ENCODE results near the gene CACNA1A. TPM values are rescaled to one million over a fixed set of nuclear protein-coding genes. Genes with fewer than 3 reads are reported as not detected.
"Not testable (repeated sequence)": the region's sequence is repeated elsewhere in the genome, so short reads cannot be mapped to it uniquely, and the experiment has no call there.

The CACNA1A gene
- total RNA-seq, 2 experiments from 2014 or later = 1.4 to 2.1 TPM

GRCh38 chr19:13277104-13277809, 229.0 kb downstream of the CACNA1A start:
- CTCF ChIA-PET = interaction anchor here (0.6 to 7.0 kb wide), 44 partner anchors 9 to 1810 kb away, joined by 3 to 91 read pairs (median 4); no protein-coding TSS in a partner anchor
- DNase-seq (peak; percentile 78), ATAC-seq (peak; percentile 90)
- Mint-ChIP-seq H3K4me3 (peak overlapping the region; percentile 40), H3K27me3 (no peaks in the 10 kb centered on the region), H3K9me3 (ENCODE audit: low read depth) (no peaks in the 10 kb centered on the region), H3K27ac (peak overlapping the region; percentile 88), H3K4me1 (peaks cover 31% of the 10 kb centered on the region), H3K36me3 (no peaks in the 10 kb centered on the region)

DNA sequence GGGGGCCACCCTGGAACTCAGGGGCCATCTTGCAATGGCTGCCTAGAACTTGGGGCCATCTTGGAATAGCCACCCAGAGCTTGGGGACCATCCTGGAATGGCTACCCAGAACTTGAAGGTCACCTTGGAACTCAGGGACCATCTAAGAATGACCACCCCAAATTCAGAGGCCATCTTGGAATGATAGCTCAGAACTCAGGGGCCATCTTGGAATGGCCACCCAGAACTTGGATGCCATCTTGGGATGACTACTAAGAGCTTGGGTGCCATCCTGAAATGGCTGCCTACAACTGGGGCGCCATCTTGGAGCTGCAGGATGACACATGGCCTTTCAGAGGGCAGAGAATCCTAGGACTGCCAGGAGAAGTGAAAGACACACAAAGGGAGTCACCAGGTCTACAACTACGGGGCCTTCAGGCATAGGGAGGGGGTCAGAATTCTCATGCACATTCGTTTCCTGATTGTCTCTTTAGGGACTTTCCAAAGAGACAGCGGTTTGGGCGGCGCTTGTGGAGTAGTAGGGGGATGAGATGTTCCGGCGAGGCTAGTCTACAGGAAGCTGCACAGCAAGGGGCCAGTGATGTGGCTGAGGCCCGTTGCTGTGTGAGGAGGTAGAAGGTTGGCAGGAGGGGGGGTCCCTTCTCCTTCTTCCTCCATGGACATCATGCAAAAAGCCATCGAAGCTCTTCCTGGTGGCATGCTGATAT, 231.1 kb downstream of the CACNA1A start:
- CTCF ChIA-PET = interaction anchor here (0.8 to 7.0 kb wide), 5 partner anchors 13 to 313 kb away, joined by 3 to 91 read pairs (median 4); no protein-coding TSS in a partner anchor
- no peaks in the 10 kb centered on the region for H3K9me3 Mint-ChIP-seq (ENCODE audit: low read depth)
- H3K36me3 Mint-ChIP-seq = no peaks in the 10 kb centered on the region
- H3K4me3 Mint-ChIP-seq = no peak overlapping the region
- H3K4me1 Mint-ChIP-seq = peaks cover 31% of the 10 kb centered on the region
- H3K27me3 Mint-ChIP-seq = no peaks in the 10 kb centered on the region
- ATAC-seq (no peak), DNase-seq (peak; percentile 52)
- H3K27ac Mint-ChIP-seq = peak overlapping the region; percentile 47

DNA sequence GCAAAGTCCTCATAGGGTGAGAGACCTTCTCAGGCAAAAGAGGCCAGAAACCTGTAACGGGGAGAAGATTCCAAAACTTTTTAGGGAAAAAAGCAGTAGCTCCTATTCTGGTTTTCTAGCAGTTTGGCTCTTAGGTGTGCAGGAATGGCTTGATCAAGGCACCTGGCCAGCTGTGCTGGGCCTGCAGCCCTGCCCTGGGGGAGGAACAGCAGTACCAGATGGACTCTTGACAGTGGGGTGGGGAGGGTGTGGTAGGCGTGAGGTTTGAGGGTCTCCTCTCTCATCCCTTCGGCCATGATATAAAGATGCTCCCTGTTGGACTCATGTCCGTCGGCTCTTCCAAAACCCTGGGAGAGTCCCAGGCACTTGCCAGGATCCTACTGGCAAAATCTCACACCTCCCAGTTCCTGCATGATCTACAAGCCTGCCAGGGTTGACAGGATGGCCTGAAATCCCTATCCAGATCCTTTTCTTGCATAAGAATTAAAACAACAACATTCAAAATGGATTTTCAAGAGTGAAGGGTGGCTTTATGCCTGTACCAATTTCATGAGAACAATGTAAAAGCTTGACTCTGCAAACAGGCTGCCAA, 235.7 kb downstream of the CACNA1A start:
- peaks cover 2% of the 10 kb centered on the region for H3K27me3 Mint-ChIP-seq
- H3K27ac Mint-ChIP-seq = no peak overlapping the region
- ATAC-seq (no peak), DNase-seq (no peak)
- CTCF ChIA-PET = interaction anchor here (1.2 to 1.6 kb wide), 3 partner anchors 76 to 319 kb away, joined by 3 to 6 read pairs (median 4); no protein-coding TSS in a partner anchor
- no peaks in the 10 kb centered on the region for H3K36me3 Mint-ChIP-seq
- H3K4me3 Mint-ChIP-seq = no peak overlapping the region
- peaks cover 9% of the 10 kb centered on the region for H3K4me1 Mint-ChIP-seq
- H3K9me3 Mint-ChIP-seq (ENCODE audit: low read depth) = no peaks in the 10 kb centered on the region

DNA sequence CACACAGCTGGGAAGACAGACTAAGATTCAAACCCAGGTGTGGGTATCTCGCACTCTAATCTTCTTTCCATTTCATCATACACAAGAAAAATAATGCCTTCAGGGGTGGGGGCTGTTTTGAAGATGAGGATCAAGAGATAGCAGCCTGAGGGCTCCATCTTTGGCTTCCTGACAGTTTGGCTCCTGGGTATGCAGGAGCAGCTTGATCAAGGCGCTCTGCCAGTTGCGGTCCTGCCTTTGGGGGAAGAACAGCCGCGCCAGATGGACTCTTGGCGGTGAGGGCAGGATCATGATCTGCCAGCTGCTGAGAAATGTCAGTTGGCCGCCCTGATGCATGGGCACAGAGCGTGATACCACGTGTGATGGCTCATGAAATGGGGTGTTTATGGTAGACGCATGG, 236.9 kb downstream of the CACNA1A start:
- DNase-seq (no peak), ATAC-seq (no peak)
- Mint-ChIP-seq H3K36me3 (no peaks in the 10 kb centered on the region), H3K9me3 (ENCODE audit: low read depth) (no peaks in the 10 kb centered on the region), H3K27ac (no peak overlapping the region), H3K4me3 (no peak overlapping the region), H3K4me1 (peaks cover 3% of the 10 kb centered on the region), H3K27me3 (peaks cover 11% of the 10 kb centered on the region)
- CTCF ChIA-PET = interaction anchor here (0.5 to 2.9 kb wide), 3 partner anchors 9 to 75 kb away, joined by 3 to 10 read pairs (median 3); no protein-coding TSS in a partner anchor

GRCh38 chr19:13267889-13268288, 238.4 kb downstream of the CACNA1A start:
- Mint-ChIP-seq H3K4me1 (no peaks in the 10 kb centered on the region), H3K9me3 (ENCODE audit: low read depth) (no peaks in the 10 kb centered on the region), H3K4me3 (no peak overlapping the region), H3K27ac (no peak overlapping the region), H3K36me3 (no peaks in the 10 kb centered on the region), H3K27me3 (peaks cover 13% of the 10 kb centered on the region)
- no peak for DNase-seq
- CTCF ChIA-PET = interaction anchor here (0.5 to 2.9 kb wide), 2 partner anchors 10 to 120 kb away, joined by 3 to 10 read pairs; no protein-coding TSS in a partner anchor
- ATAC-seq = no peak

DNA sequence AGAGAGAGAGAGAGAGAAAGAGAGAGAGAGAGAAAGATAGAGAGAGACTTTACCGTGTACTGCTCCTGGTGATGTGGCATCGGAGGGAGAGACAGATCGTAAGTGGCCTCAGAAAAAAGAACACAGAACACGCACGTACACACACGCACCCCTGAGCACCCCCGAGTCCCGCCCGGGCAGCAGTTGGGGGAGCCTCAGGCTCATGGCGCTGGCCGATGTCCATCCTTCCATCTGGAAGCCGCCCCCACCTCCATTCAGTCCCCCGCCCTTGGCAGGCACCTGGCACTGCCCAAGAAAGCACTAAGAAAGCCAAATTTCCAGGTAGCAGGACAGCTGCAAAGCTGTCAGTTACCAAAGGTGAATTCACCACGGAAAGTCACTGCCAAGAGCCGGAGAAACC, 239.1 kb downstream of the CACNA1A start:
- DNase-seq (no peak), ATAC-seq (no peak)
- Mint-ChIP-seq H3K9me3 (ENCODE audit: low read depth) (no peaks in the 10 kb centered on the region), H3K4me1 (peaks cover 3% of the 10 kb centered on the region), H3K27me3 (peaks cover 17% of the 10 kb centered on the region), H3K4me3 (no peak overlapping the region), H3K36me3 (no peaks in the 10 kb centered on the region), H3K27ac (no peak overlapping the region)
- CTCF ChIA-PET = interaction anchor here (0.5 to 2.9 kb wide), 3 partner anchors 11 to 286 kb away, joined by 3 to 10 read pairs (median 4); no protein-coding TSS in a partner anchor

DNA sequence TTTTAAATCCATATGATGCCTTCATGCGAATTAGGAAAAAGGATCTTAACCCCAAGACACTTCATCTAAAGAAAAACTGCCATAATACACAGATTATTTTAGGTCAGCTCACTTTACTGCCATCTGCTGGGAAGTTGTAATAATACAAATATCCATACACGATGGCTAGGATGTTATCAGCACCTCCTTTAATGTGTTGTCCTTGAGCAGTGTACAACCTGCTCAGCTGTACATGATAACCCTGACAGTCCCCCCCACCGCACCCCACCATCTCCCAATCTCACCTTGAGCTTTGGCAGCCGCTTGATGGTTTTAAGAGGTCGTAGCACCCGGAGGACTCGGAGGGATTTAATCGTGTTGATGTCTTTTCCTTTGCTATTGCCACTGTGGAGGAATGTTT, 243.8 kb downstream of the CACNA1A start:
- H3K27me3 Mint-ChIP-seq = peaks cover 25% of the 10 kb centered on the region
- H3K4me1 Mint-ChIP-seq = peaks cover 17% of the 10 kb centered on the region
- H3K36me3 Mint-ChIP-seq = no peaks in the 10 kb centered on the region
- CTCF ChIA-PET = interaction anchor here (0.6 to 5.8 kb wide), 22 partner anchors 10 to 326 kb away, joined by 3 to 85 read pairs (median 4); no protein-coding TSS in a partner anchor
- no peaks in the 10 kb centered on the region for H3K9me3 Mint-ChIP-seq (ENCODE audit: low read depth)
- ATAC-seq (no peak), DNase-seq (no peak)
- no peak overlapping the region for H3K4me3 Mint-ChIP-seq
- no peak overlapping the region for H3K27ac Mint-ChIP-seq

DNA sequence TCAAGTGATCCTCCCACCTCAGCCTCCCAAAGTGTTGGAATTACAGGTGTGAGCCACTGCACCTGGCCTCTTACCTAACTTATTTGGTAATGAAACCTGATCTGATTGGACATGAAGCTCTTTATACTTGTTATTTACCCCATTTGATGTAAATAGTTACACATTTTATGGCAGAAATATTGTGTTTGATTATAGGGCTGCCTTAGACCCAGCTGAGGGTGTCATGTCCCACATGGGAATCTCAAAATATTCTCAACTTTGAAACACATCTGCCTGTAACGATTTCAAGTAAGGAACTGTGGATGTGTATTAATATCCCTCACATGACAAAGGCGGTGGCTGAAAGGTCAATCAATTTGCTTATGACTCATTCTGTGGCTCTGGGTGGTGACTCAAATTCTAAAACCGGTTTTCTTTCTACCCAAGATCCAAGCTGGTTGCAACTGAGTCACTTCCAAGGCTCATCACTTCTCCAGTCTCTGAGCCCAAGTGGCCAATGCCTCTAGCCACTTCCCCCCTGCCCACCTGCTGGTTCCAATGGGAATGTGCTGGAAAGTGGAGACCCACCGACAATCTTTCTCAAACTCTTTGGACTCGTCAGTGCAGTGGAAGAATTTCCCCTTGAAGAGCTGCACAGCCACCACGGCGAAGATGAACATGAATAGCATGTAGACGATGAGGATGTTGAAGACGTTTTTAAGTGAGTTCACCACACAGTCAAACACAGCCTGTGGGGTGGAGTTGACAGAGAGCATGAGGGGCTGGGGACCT, 245.2 kb downstream of the CACNA1A start:
- Mint-ChIP-seq H3K27me3 (peaks cover 25% of the 10 kb centered on the region), H3K4me1 (peaks cover 17% of the 10 kb centered on the region), H3K9me3 (ENCODE audit: low read depth) (no peaks in the 10 kb centered on the region), H3K4me3 (no peak overlapping the region), H3K36me3 (no peaks in the 10 kb centered on the region), H3K27ac (peak overlapping the region; percentile 75)
- DNase-seq (peak; percentile 70), ATAC-seq (peak; percentile 88)
- CTCF ChIA-PET = interaction anchor here (0.9 to 5.8 kb wide), 13 partner anchors 8 to 295 kb away, joined by 3 to 85 read pairs (median 4); no protein-coding TSS in a partner anchor

DNA sequence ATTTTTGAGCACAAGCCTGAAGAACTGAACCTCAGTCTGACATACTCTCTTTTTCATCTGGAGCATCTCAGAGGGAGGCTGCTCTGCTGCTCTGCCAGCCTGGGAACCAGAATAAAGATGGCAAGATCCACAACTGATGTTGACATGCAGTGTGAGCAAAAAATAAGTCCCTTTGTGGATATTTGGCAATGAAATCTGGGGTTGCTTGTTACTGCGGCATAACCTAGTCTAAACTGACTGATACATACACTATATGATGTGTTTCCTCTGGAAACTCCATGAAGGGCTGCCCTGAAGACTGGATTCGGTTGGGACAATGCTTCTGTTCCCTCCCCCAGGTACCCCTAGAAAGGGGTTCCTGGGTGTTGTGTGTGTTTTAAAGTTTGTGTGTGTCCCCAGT, 249.4 kb downstream of the CACNA1A start:
- CTCF ChIA-PET = no interaction called here
- DNase-seq (no peak), ATAC-seq (no peak)
- no peak overlapping the region for H3K4me3 Mint-ChIP-seq
- H3K27ac Mint-ChIP-seq = no peak overlapping the region
- H3K36me3 Mint-ChIP-seq = no peaks in the 10 kb centered on the region
- H3K27me3 Mint-ChIP-seq = peaks cover 13% of the 10 kb centered on the region
- H3K9me3 Mint-ChIP-seq (ENCODE audit: low read depth) = no peaks in the 10 kb centered on the region
- peaks cover 14% of the 10 kb centered on the region for H3K4me1 Mint-ChIP-seq

DNA sequence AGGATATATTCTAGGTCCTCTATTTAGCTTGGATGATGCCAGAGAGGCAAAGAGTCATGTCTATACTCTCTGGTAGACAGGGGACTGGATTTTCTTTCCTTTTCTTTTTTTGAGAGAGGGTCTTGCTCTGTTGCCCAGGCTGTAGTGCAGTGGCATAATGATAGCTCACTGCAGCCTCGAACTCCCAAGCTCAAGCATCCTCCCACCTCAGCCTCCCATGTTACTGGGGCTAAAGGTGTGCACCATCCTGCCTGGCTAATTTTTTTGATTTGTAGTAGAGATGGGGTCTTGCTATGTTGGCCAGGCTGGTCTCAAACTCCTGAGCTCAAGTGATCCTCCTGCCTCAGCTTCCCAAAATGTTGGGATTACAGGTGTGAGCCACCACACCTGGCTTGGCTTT, 249.9 kb downstream of the CACNA1A start:
- DNase-seq; ATAC-seq; H3K36me3 Mint-ChIP-seq; H3K4me1 Mint-ChIP-seq; H3K4me3 Mint-ChIP-seq; CTCF ChIA-PET; H3K9me3 Mint-ChIP-seq (ENCODE audit: low read depth); H3K27ac Mint-ChIP-seq: not testable (repeated sequence)
- H3K27me3 Mint-ChIP-seq = peaks cover 13% of the 10 kb centered on the region

- Mint-ChIP-seq H3K4me3 (no peak overlapping the region), H3K36me3 (no peaks in the 10 kb centered on the region), H3K9me3 (ENCODE audit: low read depth) (no peaks in the 10 kb centered on the region), H3K27me3 (peaks cover 13% of the 10 kb centered on the region), H3K27ac (no peak overlapping the region), H3K4me1 (peaks cover 2% of the 10 kb centered on the region)
- no peak for ATAC-seq
- no peak for DNase-seq
- CTCF ChIA-PET = interaction anchor here (0.6 kb wide), 1 partner anchor 62 kb away, joined by 4 read pairs; no protein-coding TSS in a partner anchor
Measured at GRCh38 chr19:13255719-13256059, 250.6 kb downstream of the CACNA1A start.

DNA sequence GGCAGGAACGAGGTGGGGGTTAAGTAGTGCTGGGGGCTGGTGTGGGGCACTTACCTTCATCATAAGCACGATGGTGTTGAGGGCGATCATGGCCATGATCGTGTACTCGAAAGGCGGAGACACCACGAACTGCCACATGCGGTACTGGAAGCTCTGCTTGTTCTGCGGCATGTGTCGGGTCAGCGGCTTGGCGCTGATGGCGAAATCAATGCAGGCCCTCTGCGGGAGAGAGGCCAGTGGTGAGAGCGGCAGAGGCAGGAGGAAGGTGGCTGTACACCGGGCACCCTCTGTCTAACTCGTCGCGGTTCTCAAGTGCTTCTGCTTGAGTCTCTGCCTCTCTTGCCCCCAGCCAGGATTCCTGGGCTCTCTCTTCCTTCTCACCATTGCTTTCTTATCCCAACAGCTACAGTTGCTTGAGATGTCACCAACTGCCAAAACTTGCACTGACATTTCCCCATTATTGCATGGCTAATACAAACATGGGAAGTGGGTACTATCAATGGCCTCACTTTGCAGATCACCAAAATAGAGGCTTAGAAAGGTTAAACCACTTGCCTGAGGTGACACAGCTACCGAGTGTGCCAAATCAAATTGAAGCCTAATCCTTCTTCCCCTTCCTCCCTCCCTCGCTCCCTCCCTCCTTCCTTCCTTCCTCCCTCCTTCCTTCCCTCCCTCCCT, 251.1 kb downstream of the CACNA1A start:
- Mint-ChIP-seq H3K36me3 (no peaks in the 10 kb centered on the region), H3K27me3 (peaks cover 13% of the 10 kb centered on the region), H3K4me3 (no peak overlapping the region), H3K27ac (no peak overlapping the region), H3K4me1 (no peaks in the 10 kb centered on the region), H3K9me3 (ENCODE audit: low read depth) (no peaks in the 10 kb centered on the region)
- DNase-seq (no peak), ATAC-seq (no peak)
- CTCF ChIA-PET = interaction anchor here (0.6 to 2.2 kb wide), 2 partner anchors 11 to 61 kb away, joined by 4 to 6 read pairs; no protein-coding TSS in a partner anchor

Data from activated CD8-positive, alpha-beta memory T cell treated with anti-CD3 and anti-CD28 coated beads, Interleukin-2, amount 10 ng/mL, durations not matched to agents 7 days and 5 days (primary cell).